Epithelial cell of esophagus (primary cell): ENCODE data around the gene SEC24B.
"Not testable (repeated sequence)": the region's sequence is repeated elsewhere in the genome, so short reads cannot be mapped to it uniquely, and the experiment has no call there.

Source experiments
- DNase-seq: peaks from one replicate; pipeline ENCODE4 v3.0.0; 2010; ENCODE audit warnings: low read depth
- H3K4me3 ChIP-seq: 2 replicates; pipeline ENCODE4 v1.5.1; 2011; ENCODE audit warnings: mild to moderate bottlenecking, low read length, control low read depth
- TF ChIP-seq, protein P1 (sequence below): IDR thresholded peaks from 2 replicates; pipeline ENCODE4 v1.5.1; 2011; ENCODE audit warnings: low read depth, mild to moderate bottlenecking, low read length, control low read depth, inconsistent platforms; ENCODE audit not compliant: insufficient read depth; ENCODE audit errors: missing control alignments

The SEC24B gene

DNA sequence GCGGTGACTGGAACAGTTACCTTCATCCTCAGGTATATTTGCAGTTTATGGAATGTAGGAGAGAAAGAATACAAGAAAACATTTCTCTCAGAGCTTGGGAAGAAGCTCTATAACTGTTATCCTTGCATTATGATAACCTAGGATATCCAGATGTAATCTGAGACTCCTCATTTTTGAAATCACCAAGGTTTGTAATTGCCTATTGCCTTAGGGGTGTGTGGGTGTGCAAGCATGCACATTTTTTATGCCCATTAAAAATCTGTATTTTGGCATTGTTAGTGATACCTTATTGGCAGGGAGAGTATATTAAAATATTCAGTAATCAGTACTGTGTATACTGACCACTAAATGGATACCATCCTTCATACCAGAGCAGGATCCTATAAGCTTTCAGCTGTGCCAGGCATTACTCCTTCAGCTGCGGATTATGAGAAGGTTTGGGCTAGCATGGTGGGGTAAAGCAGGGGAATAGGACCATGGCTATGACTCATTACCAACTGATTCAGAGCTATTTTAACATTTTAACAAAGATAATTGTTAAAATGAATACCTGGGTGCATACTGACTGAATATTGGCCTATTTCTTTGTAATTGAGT lies 8.3 kb downstream of the SEC24B start:
- no peak overlapping the region for H3K4me3 ChIP-seq
- TF ChIP-seq, protein P1, sequence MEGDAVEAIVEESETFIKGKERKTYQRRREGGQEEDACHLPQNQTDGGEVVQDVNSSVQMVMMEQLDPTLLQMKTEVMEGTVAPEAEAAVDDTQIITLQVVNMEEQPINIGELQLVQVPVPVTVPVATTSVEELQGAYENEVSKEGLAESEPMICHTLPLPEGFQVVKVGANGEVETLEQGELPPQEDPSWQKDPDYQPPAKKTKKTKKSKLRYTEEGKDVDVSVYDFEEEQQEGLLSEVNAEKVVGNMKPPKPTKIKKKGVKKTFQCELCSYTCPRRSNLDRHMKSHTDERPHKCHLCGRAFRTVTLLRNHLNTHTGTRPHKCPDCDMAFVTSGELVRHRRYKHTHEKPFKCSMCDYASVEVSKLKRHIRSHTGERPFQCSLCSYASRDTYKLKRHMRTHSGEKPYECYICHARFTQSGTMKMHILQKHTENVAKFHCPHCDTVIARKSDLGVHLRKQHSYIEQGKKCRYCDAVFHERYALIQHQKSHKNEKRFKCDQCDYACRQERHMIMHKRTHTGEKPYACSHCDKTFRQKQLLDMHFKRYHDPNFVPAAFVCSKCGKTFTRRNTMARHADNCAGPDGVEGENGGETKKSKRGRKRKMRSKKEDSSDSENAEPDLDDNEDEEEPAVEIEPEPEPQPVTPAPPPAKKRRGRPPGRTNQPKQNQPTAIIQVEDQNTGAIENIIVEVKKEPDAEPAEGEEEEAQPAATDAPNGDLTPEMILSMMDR, result no peak
- DNase-seq, result peak; percentile 46

DNA sequence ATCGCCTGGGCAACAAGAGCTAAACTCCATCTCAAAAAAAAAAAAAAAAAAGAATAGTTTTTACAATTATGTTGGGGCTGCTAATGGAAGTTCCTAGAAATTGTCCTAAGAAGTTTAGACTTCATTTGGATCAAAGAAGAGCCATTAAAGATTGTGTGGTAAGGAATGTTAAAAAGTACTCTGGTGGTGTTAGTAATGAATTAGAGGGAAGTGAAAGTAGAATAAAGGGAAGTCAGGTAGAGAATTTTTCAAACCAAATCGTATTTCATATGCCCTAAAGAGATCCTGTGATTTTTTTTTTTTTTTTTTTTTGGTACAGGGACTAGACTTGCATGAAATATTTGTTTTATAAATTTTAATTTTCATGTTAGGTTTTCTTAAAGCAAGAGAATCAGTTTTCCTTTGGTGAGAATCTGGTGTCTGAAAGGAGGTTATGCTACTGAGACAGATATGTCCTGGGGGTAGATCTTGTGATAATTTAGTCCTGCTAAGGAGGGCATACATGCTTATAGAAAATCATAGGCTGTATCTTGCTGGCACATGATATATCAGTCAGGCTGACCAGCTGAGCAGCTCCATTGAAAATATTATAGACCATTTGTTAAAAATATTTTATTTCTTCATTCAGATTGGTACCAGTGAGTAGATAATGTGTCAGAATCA lies 10.7 kb downstream of the SEC24B start:
- H3K4me3 ChIP-seq, result no peak overlapping the region
- DNase-seq, result no peak
- TF ChIP-seq, protein P1, result no peak

DNA sequence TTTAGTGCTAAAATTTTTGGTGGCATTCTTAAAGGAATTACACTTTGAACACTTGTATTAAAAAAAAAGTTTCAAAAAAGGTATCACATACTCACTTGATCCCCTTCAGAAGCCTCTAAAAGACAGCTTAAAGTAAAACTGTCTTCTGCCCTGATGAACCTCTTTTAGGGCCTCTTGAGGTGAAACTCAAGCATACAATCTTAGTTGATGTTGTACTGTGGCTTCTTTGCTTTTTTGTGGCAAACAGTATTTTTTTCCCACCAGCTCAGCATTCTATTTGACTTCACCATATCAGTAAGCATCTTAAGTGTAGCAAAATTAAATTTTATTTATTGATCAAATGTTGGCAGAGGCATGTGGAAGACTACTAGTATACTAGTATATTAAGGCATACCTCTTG lies 13.7 kb downstream of the SEC24B start:
- DNase-seq, result no peak
- no peak overlapping the region for H3K4me3 ChIP-seq
- TF ChIP-seq, protein P1, result no peak

DNA sequence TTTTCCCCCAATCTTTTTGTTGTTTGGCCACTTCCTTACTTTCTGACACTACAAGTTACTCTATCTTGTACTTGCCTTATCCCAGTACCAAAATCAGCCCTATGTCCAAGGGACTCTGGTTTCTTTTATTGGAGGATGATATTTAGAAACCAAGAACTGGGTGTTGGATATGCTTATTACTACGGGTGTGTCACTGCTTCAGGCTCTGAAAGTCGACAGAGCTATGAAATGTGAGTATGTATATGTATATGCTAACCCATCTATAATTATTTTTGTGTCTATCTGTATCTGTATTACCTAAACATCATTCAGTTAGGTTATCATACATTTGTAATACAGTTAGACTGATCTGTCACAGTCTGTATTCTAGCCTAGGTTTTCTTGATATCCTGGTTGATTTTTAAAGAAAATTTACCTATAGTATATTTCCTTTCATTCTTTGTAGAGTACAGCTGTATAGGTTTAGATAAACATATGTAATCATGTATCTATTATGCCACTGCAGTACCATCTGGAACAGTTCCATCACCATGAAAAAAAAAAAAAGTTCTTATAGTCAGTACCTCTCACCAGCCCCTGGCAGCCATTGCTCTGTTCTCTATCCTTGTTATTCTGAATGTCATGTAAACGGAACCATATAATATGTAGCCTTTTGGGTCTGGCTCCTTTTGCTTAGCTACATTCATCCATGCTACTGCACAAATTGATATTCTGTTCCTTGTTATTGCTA lies 18.1 kb downstream of the SEC24B start:
- DNase-seq, result no peak
- TF ChIP-seq, protein P1, result no peak
- H3K4me3 ChIP-seq, result no peak overlapping the region

DNA sequence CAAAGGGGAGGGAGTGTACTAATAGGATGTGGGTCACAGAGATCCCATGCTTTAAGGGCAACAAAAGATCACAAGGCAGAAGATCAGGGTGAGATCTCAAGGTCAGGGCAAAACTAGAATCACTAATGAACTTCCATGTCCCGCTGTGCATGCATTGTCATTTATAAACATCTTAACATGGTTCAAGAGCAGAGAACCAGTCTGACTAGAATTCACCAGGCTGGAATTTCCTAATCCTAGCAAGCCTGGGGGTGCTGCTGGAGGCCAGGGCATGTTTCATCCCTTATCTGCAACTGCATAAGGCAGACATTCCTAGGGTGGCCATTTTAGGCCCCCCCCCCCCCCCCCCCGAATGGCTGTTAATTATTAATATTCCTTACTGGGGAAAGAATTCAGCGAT lies 19.5 kb downstream of the SEC24B start:
- H3K4me3 ChIP-seq, DNase-seq: not testable (repeated sequence)

DNA sequence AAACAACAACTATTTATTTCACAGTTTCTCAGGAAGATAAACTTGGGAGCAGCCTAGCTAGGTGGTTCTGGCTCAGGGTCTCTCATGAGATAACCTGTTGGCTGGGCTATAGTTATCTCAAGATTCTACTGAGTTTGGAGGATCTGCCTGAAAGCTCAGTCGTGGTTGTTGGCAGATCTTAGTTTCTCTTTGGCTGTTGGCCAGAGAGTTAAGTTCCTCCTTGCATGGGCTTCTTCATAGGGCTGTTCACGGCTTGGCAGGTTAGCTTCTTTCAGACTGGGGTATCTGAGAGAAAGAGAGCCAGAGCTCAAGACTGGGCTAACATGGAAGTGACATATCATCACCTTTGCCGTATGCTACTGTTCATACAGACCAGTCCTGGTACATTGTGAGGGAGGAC lies 28.7 kb downstream of the SEC24B start:
- TF ChIP-seq, protein P1, result no peak
- no peak for DNase-seq
- H3K4me3 ChIP-seq, result no peak overlapping the region

DNA sequence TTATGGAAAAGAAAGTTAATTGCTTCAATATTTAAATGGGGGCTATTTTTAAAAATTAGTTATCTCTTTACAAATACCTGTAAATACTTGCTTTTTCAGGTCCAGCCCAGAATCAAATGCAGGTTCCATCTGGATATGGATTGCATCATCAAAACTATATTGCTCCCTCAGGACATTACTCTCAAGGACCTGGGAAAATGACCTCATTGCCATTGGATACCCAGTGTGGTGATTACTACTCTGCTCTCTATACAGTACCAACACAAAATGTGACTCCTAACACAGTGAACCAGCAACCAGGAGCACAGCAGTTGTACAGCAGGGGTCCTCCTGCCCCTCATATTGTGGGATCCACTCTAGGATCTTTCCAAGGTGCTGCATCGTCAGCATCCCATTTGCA lies 29.2 kb downstream of the SEC24B start:
- TF ChIP-seq, protein P1, result no peak
- H3K4me3 ChIP-seq, result no peak overlapping the region
- DNase-seq, result peak; percentile 46
